HEK293 (cell line): ENCODE data around the gene SH3BP2.
A peak's percentile ranks its signal among the peaks of the same experiment; 100 is the strongest.

Experiments
- CTCF ChIA-PET: fragments of 350-600 bp; formaldehyde crosslinking; extraction: SDS; loops from one replicate; lab custom pipeline; 2021; ENCODE audit warnings: antibody characterized with exemption; lab: Yijun Ruan, JAX
- POLR2A ChIA-PET: fragments of 300-600 bp; formaldehyde crosslinking; extraction: SDS; loops from one replicate; lab custom pipeline; 2020; ENCODE audit warnings: antibody characterized with exemption, inconsistent platforms; lab: Yijun Ruan, JAX
- H3K27ac ChIP-seq: fragments of 200-500 bp; sonication (Bioruptor generic); 2 replicates; pipeline ENCODE4 v1.5.1; 2014; ENCODE audit warnings: low read depth, low read length, control low read depth, inconsistent platforms; ENCODE audit errors: extremely low read depth
- H3K36me3 ChIP-seq, 2 experiments: fragments of 200-500 bp in 1 of 2; sonication (Bioruptor generic) in 1 of 2; 1 replicate in 1 of 2; 2 replicates in 1 of 2; pipeline ENCODE4 v1.5.1; 2014 to 2017; ENCODE audit warnings: inconsistent platforms in 2 of 2, low read length in 2 of 2; ENCODE audit not compliant: control insufficient read depth in 2 of 2, insufficient read depth in 1 of 2
- H3K4me1 ChIP-seq: fragments of 200-500 bp; sonication (Bioruptor generic); 2 replicates; pipeline ENCODE4 v1.5.1; 2014; ENCODE audit warnings: mild to moderate bottlenecking, low read length, inconsistent platforms; ENCODE audit not compliant: control insufficient read depth, insufficient read depth
- H3K4me3 ChIP-seq: 2 replicates; pipeline ENCODE4 v1.5.1; 2011; ENCODE audit warnings: low read depth, mild to moderate bottlenecking, control low read depth, low read length, moderate library complexity
- H3K9me3 ChIP-seq: fragments of 200-500 bp; sonication (Bioruptor generic); 2 replicates; pipeline ENCODE4 v1.5.1; 2014; ENCODE audit warnings: low read depth, low read length, inconsistent platforms; ENCODE audit not compliant: control insufficient read depth, insufficient read depth
- BCL11B ChIP-seq: fragments of 450-650 bp; formaldehyde crosslinking; IDR thresholded peaks from 2 replicates; pipeline ENCODE4 v1.5.1; 2016; ENCODE audit warnings: low read depth, missing biosample characterization, missing genetic modification characterization
- EGR2 ChIP-seq: fragments of 450-650 bp; formaldehyde crosslinking; IDR thresholded peaks from 2 replicates; pipeline ENCODE4 v1.5.1; 2016; ENCODE audit warnings: low read depth, missing biosample characterization, missing genetic modification characterization
- SP7 ChIP-seq: fragments of 450-650 bp; formaldehyde crosslinking; IDR thresholded peaks from 2 replicates; pipeline ENCODE4 v1.5.1; 2016; ENCODE audit warnings: missing biosample characterization, missing genetic modification characterization
- TCF7L2 ChIP-seq: IDR thresholded peaks from 2 replicates; pipeline ENCODE4 v1.6.1; 2011; ENCODE audit warnings: low read depth, mild to moderate bottlenecking, inconsistent platforms, low read length, moderate library complexity, borderline replicate concordance
- ZBTB21 ChIP-seq: fragments of 450-650 bp; formaldehyde crosslinking; IDR thresholded peaks from 2 replicates; pipeline ENCODE4 v1.5.1; 2017; ENCODE audit warnings: missing biosample characterization, missing genetic modification characterization
- ZBTB48 ChIP-seq: fragments of 450-650 bp; formaldehyde crosslinking; IDR thresholded peaks from 2 replicates; pipeline ENCODE4 v1.5.1; 2016; ENCODE audit warnings: missing biosample characterization, missing genetic modification characterization
- ZFHX2 ChIP-seq: fragments of 450-650 bp; formaldehyde crosslinking; conservative IDR thresholded peaks from 2 replicates; pipeline ENCODE4 v1.5.1; 2016; ENCODE audit warnings: missing biosample characterization, missing genetic modification characterization
- ZFP37 ChIP-seq: fragments of 450-650 bp; formaldehyde crosslinking; IDR thresholded peaks from 2 replicates; pipeline ENCODE4 v1.5.1; 2016; ENCODE audit warnings: missing biosample characterization, missing genetic modification characterization
- ZNF138 ChIP-seq: fragments of 450-650 bp; formaldehyde crosslinking; IDR thresholded peaks from 2 replicates; pipeline ENCODE4 v1.5.1; 2016; ENCODE audit warnings: missing biosample characterization, missing genetic modification characterization, borderline replicate concordance
- ZNF174 ChIP-seq: fragments of 450-650 bp; formaldehyde crosslinking; IDR thresholded peaks from 2 replicates; pipeline ENCODE4 v1.5.0; 2017; ENCODE audit warnings: missing biosample characterization, mild to moderate bottlenecking, missing genetic modification characterization
- ZNF184 ChIP-seq: fragments of 450-650 bp; IDR thresholded peaks from 2 replicates; pipeline ENCODE4 v1.5.1; 2018; ENCODE audit warnings: missing biosample characterization, mild to moderate bottlenecking, missing genetic modification characterization
- ZNF266 ChIP-seq: fragments of 450-650 bp; formaldehyde crosslinking; IDR thresholded peaks from 2 replicates; pipeline ENCODE4 v1.5.1; 2016; ENCODE audit warnings: missing biosample characterization, missing genetic modification characterization, low read depth
- ZNF292 ChIP-seq: fragments of 450-650 bp; formaldehyde crosslinking; IDR thresholded peaks from 2 replicates; pipeline ENCODE4 v1.5.1; 2016; ENCODE audit warnings: low read depth, missing biosample characterization, missing genetic modification characterization, borderline replicate concordance
- ZNF530 ChIP-seq: fragments of 450-650 bp; formaldehyde crosslinking; IDR thresholded peaks from 2 replicates; pipeline ENCODE4 v1.5.1; 2016; ENCODE audit warnings: low read depth, missing biosample characterization, missing genetic modification characterization
- ZXDB ChIP-seq: fragments of 450-650 bp; formaldehyde crosslinking; IDR thresholded peaks from 2 replicates; pipeline ENCODE4 v1.5.1; 2016; ENCODE audit warnings: missing biosample characterization, missing genetic modification characterization
- TF ChIP-seq, protein P1 (sequence below): fragments of 450-650 bp; formaldehyde crosslinking; IDR thresholded peaks from 2 replicates; pipeline ENCODE4 v1.5.1; 2016; ENCODE audit warnings: missing biosample characterization, missing genetic modification characterization
- TF ChIP-seq, protein P2 (sequence below): fragments of 450-650 bp; formaldehyde crosslinking; IDR thresholded peaks from 2 replicates; pipeline ENCODE4 v1.5.1; 2016; ENCODE audit warnings: missing biosample characterization, missing genetic modification characterization
- TF ChIP-seq, protein P3 (sequence below): fragments of 450-650 bp; formaldehyde crosslinking; IDR thresholded peaks from 2 replicates; pipeline ENCODE4 v1.5.1; 2016; ENCODE audit warnings: missing biosample characterization, missing genetic modification characterization

The SH3BP2 gene

DNA sequence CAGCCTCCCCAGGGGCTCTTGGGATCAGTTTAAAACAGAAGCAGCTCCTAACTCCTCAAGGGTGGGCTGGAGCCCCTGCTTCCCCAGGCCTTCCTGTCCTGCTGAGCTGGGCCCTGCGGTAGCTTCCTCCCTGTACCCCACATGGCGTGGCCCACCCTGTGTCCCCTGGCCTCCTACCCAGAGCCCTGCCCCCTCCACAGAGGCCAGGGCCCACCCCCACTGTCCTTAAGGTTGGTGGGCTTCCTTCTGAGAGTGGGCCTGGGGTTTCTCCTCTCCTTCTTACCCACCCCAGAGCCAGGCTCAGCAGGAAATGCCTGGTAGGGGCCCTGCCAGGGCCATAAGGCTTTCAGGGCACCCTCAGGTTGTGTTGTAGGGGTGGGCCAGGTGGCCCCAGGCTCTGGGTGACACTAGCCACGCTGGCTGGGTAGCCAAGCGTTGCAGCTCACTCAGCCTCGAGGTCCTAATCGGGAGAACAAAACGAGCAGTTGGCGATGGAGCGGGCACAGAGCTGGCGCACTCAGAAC lies 11.6 kb downstream of the SH3BP2 start:
- Histone ChIP-seq H3K4me1 (no peaks in the 10 kb centered on the region), H3K27ac (no peak overlapping the region), H3K36me3 (no peaks in the 10 kb centered on the region), H3K9me3 (no peaks in the 10 kb centered on the region)
- POLR2A ChIA-PET = no interaction called here
- TF ChIP-seq, protein P1, sequence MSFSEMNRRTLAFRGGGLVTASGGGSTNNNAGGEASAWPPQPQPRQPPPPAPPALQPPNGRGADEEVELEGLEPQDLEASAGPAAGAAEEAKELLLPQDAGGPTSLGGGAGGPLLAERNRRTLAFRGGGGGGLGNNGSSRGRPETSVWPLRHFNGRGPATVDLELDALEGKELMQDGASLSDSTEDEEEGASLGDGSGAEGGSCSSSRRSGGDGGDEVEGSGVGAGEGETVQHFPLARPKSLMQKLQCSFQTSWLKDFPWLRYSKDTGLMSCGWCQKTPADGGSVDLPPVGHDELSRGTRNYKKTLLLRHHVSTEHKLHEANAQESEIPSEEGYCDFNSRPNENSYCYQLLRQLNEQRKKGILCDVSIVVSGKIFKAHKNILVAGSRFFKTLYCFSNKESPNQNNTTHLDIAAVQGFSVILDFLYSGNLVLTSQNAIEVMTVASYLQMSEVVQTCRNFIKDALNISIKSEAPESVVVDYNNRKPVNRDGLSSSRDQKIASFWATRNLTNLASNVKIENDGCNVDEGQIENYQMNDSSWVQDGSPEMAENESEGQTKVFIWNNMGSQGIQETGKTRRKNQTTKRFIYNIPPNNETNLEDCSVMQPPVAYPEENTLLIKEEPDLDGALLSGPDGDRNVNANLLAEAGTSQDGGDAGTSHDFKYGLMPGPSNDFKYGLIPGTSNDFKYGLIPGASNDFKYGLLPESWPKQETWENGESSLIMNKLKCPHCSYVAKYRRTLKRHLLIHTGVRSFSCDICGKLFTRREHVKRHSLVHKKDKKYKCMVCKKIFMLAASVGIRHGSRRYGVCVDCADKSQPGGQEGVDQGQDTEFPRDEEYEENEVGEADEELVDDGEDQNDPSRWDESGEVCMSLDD (tag by site-specific recombination) = no peak
- TF ChIP-seq ZNF530 (tag by site-specific recombination) (no peak), ZFP37 (tag by site-specific recombination) (no peak), EGR2 (tag by site-specific recombination) (no peak), ZNF292 (tag by site-specific recombination) (no peak), ZNF266 (tag by site-specific recombination) (no peak), TCF7L2 (no peak), ZXDB (tag by site-specific recombination) (no peak), SP7 (tag by site-specific recombination) (no peak), ZBTB48 (tag by site-specific recombination) (no peak), ZBTB21 (no peak), ZNF184 (tag by site-specific recombination) (no peak), ZNF138 (tag by site-specific recombination) (no peak), ZNF174 (tag by site-specific recombination) (no peak)
- TF ChIP-seq, protein P2, sequence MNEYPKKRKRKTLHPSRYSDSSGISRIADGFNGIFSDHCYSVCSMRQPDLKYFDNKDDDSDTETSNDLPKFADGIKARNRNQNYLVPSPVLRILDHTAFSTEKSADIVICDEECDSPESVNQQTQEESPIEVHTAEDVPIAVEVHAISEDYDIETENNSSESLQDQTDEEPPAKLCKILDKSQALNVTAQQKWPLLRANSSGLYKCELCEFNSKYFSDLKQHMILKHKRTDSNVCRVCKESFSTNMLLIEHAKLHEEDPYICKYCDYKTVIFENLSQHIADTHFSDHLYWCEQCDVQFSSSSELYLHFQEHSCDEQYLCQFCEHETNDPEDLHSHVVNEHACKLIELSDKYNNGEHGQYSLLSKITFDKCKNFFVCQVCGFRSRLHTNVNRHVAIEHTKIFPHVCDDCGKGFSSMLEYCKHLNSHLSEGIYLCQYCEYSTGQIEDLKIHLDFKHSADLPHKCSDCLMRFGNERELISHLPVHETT = no peak
- TF ChIP-seq, protein P3, sequence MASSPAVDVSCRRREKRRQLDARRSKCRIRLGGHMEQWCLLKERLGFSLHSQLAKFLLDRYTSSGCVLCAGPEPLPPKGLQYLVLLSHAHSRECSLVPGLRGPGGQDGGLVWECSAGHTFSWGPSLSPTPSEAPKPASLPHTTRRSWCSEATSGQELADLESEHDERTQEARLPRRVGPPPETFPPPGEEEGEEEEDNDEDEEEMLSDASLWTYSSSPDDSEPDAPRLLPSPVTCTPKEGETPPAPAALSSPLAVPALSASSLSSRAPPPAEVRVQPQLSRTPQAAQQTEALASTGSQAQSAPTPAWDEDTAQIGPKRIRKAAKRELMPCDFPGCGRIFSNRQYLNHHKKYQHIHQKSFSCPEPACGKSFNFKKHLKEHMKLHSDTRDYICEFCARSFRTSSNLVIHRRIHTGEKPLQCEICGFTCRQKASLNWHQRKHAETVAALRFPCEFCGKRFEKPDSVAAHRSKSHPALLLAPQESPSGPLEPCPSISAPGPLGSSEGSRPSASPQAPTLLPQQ (tag by site-specific recombination) = no peak
- TF ChIP-seq, all 188 proteins: peak for 0
- CTCF ChIA-PET = no interaction called here
- no peak overlapping the region for H3K4me3 ChIP-seq

DNA sequence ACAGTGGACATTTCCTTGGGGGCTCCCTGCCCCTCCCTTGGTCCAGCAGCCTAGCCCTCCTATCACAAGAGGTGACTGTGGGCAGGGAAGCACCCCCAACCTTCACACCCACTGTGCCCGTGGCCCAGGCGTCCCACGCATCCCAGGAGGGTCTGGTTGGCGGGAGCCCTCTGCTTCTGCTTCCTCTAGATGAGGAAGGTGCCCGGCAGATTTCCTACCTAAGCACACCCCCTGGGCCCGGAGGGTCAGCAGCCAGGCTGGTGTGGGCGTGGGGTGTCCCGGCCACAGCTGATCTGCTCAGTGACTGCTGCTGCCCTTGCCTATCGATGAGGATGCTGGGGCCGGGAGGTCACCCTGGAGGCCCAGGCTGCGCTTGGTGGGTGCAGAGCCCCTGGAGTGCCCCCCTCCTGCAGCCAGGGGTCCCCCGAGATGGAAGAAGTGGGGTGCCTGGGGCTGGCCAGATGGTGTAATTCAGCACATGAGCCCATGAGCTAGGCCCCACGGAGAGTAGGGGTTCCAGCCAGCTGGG lies 12.2 kb downstream of the SH3BP2 start:
- Histone ChIP-seq H3K36me3 (no peaks in the 10 kb centered on the region), H3K27ac (no peak overlapping the region), H3K4me3 (no peak overlapping the region), H3K4me1 (no peaks in the 10 kb centered on the region)
- POLR2A ChIA-PET = no interaction called here
- CTCF ChIA-PET = no interaction called here
- TF ChIP-seq ZFHX2 (peak; percentile 19), BCL11B (tag by site-specific recombination) (no peak)
- TF ChIP-seq, all 188 proteins: peak for 1
- H3K9me3 ChIP-seq = no peaks in the 10 kb centered on the region
